GM21390 (cell line): ENCODE results near the gene SFRP4.
"Not testable (repeated sequence)": the region's sequence is repeated elsewhere in the genome, so short reads cannot be mapped to it uniquely, and the experiment has no call there.

Source experiments
- ATAC-seq: cut with Tn5 transposase; IDR thresholded peaks from one replicate; pipeline ENCODE4 v1.9.1; 2021; ENCODE audit not compliant: unreplicated experiment

The SFRP4 gene

DNA sequence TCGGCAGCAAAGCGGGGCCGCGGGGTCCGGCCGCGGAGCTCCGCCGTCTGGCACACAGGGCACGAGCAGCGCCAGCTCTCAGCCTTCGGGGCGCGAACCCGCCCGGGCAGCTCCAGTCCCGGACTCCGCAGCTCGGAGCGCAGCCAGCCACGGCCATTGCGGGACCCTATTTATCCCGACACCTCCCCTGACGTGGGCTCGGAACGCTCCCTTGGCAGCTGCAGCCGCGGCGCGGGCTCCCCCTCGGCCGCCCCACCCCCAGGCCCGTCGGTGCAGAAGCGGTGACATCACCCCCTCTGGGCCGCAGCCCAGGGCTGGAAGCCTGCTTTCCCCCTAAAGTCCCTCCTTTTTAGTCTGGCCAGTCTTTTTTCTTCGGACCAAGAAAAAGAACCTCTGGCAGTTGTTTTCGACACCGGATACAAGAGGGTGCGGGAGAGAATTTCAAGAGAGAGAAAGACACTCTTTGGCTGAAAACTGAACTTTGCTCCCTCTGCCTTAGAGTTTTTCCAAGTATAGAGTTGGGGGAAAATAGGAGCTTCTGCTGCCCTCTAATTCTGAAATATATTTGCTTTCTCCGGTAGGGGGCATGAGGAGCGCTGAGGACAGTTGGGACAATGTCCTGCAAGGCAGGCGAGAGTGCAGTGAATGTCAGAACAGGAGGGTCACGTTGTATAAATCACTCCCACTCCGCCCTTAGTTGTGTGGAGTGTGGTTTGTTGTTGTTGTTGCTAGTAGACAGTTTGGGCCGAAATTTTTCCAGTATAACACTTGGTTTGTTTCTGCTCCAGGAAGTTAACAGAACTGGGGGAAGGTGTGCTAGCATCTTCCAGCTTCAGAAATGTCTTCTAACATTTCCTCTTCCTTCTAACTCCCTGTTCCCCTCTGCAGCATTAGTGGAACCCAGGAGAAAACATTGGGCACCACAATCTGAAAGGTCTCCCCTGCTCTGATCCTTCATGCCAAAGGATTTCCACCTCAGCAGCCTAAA is at the start of gene SFRP4:
SFRP4 (minus strand) TSS at position 145 of the 988 bp plus-strand sequence. CDS start 280 bp downstream, outside the sequence.
- peak; percentile 38 for ATAC-seq

DNA sequence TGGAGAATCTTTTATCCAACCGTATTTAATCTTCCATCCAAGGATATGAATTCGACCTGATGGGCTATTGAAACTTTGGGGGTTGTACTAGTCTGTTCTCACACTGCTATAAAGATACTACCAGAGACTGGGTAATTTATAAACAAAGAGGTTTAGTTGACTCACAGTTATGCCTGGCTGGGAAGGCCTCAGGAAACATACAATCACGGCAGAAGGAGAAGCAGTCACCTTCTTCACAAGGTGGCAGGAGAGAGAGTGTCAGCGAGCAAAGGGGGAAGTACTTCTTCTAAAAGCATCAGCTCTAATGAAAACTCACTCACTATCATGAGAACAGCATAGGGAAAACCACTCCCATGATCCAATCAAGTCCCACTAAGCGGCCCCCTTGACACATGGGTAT is 47.6 kb upstream of the SFRP4 start:
- ATAC-seq, result no peak

DNA sequence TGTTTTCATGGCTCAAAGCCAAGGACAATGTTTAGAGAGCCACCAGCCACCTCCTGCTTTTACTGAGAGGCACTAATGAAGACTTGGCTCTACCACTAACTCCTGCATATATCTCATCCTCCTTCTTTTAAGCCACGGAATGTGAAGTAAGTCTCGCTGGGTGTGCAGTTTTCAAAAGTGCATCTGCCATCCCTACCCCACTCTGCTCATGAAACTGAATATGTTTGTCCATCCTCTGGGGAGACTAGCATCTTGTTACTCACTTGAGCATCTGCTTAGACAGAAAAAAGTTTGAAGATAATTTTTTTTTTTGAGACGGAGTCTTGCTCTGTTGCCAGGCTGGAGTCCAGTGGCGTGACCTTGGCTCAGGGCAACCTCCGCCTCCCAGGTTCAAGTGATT is 44.6 kb upstream of the SFRP4 start:
- no peak for ATAC-seq

DNA sequence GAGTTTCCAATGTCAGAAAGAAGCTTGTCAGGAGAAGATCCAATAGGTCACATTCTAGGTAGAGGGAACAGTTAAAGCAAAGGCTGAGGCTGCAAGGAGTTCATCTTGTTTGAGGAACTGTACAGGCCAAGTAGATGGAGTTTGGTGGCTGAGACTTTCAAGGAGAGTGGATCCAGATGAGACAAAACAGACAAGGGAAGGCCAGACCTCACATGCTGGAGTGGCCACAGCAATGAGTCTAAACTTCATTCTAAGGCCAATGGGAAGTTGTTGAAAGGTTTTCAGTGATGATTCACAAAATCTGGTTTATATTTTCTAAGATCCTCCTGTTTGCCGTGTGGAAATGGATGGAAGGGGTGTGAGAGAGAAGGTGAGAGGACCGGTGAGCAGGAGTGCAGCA is 43.9 kb upstream of the SFRP4 start:
- ATAC-seq, result no peak

DNA sequence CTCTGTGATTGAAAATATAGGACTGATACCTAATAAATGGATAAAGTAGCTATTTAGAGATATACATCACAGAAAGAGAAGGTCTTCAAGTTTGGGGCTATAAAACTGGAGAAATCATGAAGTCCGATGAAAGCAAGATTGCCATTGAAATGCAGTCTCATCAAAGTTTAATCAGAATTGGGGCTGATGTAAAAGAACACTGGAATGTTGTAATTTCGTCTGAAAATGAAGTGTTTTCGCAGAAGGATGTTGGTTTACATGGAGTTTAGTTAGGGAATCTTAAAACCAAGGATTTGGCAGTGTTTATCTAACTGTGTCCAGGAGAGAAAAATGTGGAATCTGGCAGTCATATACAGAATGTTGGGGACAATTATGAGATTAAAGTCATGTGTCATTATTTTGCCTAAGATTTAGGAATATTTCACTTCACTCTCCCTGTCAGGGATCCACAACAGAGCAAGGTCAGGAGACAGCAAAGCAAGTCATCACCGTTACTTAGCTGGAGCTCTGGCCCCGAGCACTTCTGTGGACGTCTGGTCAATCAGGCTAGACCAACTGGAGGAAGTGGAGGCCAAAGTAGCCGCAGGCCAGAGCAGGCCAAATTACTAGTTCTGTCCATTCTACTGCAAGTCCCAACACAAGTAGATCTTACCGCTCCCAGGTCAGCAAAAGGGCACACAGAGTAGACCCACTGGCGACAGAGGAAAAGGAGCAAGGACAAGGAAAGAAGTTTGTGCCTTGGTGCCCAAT is 40.8 kb upstream of the SFRP4 start:
- no peak for ATAC-seq

DNA sequence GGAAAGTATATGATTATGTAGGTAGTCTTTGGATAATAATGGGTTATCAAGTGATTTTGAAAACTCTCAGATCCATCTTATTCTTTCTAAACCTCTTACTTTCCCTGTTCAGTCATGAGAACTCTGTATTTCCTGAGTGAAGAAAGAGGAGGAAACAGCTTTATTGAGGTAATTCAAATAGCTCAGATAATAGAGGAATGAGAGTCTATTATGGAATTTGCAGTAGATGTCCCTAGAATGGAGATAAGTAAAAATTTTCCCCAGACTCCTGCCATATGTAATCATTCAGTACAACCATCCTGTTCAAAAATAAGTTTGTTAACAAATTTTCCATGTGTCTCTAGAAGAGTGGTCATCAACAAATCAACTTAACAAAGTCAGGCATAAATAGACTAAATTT is 40.2 kb upstream of the SFRP4 start:
- no peak for ATAC-seq

DNA sequence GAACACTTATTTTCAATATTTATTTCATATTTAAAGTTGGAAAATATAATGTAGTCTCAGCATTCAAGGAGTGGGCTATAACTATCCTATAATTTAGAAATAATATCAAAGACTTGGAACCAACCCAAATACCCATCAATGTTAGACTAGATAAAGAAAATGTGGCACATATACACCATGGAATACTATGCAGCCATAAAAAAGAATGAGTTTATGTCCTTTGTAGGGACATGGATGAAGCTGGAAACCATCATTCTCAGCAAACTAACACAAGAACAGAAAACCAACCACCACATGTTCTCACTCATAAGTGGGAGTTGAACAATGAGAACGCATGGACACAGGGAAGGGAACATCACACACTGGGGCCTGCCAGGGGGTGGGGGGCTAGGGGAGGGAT is 37.6 kb upstream of the SFRP4 start:
- ATAC-seq, result not testable (repeated sequence)

DNA sequence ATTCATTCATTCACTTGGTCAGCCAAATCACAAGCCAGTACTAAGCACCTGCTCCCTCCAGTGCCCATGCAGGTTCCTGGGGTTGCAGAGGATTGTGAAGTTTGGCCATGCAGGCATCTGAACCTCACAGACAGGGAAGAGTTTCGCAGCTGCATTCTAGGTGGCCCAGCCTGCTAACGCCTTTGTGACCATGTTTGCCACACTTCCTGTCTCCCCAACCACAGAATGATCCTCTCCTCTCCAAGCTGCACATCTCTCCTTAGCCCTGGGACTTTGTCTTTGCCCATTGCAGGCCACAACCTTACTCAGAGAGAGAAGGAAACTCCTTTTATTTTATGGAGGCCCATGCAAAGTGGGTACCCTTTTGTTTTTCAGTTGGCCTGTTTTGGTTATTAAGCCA is 35.6 kb upstream of the SFRP4 start:
- no peak for ATAC-seq

DNA sequence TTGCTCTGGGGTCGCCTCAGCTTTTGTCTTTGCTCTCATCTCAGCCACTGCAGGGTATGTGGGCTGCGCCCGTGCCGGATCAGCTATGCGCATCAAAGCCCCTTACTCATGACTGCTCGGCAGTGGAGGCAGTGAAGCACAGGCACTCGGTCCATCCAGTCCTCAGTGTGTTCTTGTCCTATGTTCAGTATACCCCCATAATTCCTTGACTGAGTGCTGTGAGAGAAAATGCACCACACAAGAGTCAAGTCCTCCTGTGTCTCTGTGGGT is 31.3 kb upstream of the SFRP4 start:
- no peak for ATAC-seq

DNA sequence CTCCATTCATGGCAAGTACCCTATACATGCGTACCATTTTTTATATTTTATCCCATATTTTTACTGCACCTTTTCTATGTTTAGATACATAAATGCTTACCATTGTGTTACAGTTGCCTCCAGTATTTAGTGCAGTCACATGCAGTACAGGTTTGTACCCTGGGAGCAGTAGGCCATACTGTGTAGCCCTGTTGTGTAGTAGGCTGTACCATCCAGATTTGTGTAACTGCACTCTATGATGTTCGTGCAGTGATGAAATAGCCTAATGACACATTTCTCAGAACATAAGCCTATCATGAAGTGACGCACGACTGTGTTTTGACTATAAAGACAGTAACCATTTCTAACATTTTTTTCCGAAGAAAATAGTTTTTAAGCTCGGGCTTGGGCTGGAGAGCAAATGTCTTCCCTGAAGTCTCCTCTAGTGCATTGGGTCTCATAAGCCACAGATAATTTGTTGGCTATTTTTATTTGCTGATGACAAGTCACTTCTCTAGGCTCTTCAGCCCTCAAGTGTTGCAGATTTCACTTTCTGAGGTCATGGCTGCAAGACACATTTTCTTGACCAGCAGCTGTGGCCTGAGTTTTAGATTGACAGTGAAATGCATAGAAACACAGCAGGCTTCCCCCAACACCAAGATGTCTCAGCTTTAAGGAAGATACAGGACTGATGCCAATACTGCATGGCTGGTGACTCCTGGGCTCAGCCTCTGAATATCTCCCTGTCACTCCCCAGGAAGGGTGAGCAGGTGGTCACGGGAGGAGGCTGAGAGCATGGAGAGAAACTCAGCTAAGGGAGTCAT is 30.7 kb upstream of the SFRP4 start:
- ATAC-seq, result no peak

DNA sequence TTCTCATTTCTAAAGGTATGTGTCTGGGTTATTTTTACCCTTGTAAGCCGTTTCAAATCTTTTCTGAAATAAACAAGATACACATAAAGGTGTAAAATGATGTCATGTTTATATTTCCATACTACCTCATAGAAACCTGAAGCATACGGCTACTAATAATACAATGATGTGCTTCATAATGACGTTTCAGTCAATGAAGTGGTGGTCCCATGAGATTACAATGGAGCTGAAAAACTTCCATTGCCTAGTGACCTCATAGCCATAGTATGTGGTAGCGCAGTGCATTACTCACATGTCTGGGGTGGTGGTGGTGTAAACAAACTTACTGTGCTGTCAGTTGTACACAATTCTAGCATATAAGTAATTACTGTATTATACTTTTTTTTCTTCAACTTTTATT is 28.7 kb upstream of the SFRP4 start:
- ATAC-seq, result no peak

DNA sequence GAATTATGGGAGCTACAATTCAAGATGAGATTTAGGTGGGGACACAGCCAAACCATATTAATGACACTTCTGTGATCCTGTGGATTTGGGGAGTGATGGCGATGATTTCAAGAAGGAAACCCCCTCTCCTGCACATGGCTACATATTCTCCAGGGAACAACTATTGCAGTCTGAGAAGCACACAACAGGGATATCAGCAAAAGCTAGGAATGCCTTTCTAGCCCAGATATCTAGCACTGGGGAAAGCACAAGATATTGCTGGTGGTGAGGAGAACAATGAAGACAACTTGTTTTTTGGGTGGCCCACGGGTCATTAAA is 28.1 kb upstream of the SFRP4 start:
- no peak for ATAC-seq

DNA sequence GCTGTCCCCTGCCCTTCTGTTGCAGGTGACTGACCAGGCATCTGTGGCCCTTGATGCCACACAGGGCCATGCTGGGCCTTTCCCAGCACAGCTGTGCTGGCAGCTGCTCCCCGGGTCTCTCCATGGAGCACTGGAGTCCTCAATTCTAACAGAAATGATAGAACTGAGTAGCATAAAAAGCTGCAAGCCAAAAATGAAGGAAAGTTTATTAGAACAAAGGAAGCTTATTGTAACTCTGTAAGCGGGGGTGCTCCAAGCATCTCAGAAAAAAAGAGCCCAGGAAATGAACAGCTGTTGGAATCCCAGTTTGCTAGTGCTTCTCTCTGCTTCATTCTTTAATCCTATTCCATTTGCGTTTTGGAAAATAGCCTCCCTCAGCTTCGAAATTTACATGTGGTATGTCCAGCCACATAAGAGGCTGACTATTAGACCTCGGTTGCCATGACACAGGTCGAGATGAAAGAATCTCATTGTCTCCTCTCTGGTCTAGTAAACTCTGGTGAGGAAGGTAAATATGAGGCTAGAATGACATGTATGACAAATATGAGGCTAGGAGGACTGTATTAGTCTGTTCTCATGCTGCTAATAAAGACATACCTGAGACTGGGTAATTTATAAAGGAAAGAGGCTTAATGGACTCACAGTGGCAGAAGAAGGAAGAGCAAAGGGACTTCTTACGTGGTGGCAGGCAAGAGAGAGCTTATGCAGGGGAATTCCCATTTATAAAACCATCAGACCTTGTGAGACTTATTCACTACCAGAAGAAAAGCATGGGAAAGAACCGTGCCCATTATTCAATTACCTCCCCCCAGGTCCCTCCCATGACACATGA is 27.5 kb upstream of the SFRP4 start:
- ATAC-seq, result no peak

DNA sequence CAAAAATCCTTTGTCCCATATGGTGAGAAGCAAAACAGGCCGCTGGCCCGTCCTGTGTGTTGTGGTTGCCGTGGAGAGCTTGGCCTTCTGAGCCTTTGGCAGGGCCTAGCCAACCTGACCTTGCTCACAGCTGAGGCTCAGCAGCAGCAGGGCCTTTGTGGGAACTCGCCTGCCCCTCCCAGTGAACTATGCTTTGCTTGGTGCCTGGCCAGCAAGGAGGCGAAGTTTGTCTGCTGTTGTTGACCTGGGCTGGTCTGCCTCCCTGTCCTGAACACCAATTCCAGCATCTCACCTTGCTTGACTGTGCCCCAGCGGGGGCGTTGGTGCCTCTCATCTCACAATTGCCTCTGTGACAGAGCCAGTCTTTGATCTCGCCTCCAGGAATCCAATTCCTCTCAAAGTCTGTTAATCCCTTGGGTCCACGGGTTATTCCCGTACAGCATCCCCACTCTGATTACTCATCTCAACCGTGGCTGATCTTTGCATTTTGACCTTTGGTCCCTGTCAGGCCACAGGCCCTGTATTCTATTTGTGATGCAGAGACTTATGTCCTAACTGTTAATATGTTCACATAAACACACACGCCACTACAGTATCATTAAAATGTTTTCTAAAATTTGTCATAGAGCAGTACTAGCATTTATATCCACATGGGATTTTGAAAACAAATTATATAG is 26.5 kb upstream of the SFRP4 start:
- no peak for ATAC-seq

DNA sequence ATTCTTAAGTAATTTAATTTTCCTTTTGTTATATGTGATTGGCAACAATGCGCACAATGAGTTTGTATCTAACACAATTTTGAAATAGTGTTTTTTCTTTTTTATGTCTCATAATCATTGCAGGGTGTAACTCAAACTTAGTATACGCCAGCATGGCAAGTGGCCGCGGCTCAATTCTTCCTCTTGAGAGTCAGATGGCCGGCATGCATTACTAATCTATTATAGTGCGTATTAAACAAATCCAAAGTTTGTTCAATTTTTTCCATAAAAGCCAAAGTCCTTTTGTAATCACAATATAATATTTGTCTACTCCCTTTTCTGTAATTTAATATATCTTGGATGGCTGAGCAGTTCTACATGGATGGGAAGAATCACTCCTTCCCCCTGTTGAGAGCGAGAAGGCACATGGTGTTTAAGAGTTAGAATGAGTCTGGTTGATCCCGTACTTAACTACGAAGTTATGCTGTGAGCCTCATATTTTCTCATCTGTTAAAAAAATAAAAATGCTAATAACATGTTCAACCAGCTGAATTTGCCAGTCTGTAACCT is 16.5 kb upstream of the SFRP4 start:
- no peak for ATAC-seq

DNA sequence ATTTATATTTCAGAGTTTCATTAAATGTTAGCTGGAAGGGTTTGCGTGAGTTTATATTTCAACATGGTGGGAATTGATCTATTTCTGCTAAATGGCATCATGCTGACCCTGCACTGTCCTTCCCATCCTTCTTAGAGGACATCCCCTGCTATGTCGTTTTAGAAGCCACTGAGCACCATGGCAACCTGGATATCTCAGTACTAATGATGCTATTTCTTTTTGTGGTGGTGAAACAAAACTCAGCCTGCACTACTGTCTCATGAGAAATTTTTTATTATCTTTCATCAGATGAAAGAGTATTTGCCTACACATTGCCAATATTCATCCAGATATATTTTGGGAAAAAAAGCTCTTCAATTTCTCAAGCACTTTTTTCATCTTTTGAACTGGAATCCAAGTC is 15.9 kb upstream of the SFRP4 start:
- no peak for ATAC-seq

DNA sequence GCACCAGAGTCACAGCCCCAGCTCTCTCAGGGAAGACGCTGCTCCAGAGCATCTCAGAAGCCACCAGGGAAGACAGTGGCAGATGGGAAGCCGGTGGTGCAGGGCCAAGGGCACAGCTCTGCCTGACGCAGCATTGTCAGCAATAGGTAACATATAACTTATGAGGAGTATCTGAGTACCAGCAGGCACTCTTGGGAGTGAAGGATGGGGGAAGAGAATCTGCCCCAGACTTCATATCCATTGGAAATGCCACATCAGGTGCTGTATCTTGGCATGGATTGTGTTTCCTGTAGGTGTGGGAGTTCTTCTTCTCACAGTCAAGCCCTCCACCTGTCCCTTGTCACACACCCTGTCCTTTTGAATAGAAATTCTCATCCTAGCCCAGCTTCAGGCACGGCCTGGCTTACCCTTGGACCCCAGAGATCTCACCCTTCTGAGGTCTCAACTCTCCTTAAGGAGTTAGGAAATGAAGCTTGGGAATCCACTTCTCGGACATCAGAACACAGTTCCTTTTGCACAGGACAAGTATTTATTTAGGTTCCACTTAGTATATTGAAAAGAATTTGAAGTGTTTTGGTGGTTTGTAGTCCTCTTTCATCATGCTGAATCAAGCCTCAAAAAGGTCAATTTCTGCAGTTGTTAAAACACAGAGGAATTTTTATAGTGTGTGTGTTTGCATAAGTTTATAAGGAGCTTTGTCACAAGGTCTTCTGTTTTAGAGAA is 13.8 kb upstream of the SFRP4 start:
- ATAC-seq, result no peak

DNA sequence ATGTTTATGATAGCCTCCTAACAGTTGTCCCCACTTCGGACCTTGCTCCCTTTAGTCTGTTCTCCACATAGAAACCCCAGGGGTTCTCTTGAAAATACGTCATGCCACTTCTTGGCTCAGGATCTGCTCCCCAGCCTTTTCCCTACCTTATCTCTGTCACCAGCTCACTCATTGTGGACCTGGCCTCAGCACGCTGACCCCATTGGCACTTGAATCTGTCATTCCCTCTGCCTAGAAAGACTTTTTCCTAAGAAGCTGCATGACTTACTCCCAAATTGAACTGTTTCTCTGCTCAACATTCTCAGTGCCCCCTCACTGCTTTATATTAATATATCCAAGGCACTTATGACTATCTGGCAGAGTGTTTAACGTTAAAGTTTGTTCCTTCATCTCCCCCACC is 12.3 kb upstream of the SFRP4 start:
- no peak for ATAC-seq

DNA sequence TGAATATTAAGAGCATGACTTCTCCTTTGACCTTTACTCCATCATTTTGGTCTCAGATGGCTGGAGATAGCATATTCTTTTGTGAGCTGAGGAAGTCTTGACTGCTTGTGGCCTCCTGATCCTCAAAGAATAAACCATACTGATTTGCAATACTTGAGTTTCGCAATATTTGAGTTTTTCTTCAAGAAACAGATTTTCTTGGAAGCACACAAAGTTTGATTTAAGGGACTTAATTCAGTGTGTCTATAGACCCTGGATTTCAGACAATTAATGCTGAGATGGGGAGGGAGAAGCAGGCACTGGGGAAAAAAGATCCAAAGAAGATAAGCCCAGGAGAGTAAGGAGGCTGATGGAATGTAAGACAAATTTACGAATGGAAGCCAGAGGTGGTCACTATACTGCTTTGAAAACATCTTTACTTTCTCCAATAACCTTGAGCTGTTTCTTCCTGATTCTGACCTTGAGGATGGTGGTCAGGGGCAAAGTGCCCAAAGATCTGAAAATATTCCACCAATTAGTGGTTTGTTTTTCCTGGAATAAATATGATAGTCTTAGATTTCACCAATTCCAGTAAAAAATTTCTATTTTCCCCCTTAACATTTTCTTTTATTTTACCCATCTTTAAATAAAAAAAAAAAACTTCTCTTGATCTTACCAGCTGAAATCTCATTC is 11.3 kb upstream of the SFRP4 start:
- no peak for ATAC-seq
